Gastroesophageal sphincter (tissue), 4 donors: Measurements from ENCODE around the gene LRRC63. TPM values are rescaled to one million over a fixed set of nuclear protein-coding genes. Genes with fewer than 3 reads are reported as not detected.
A peak's percentile ranks its signal among the peaks of the same experiment; 100 is the strongest.

Source experiments
- ATAC-seq: fragments of 150-250 bp; one replicate; pipeline ENCODE4 v1.9.1; 2016; ENCODE audit warnings: mild to moderate bottlenecking, moderate library complexity
- H3K27ac ChIP-seq, 4 donors: fragments of 200-600 bp; sonication (generic) in 3 of 4; 1 replicate in 3 of 4; 2 replicates in 1 of 4; pipeline ENCODE4 v1.5.1; 2016 to 2019
- H3K27me3 ChIP-seq: fragments of 200-600 bp; sonication (generic); one replicate; pipeline ENCODE4 v1.5.1; 2019
- H3K36me3 ChIP-seq, 2 donors: fragments of 200-600 bp; sonication (generic); one replicate each; pipeline ENCODE4 v1.5.1; 2019; ENCODE audit warnings: control low read depth in 1 of 2
- H3K4me1 ChIP-seq, 3 donors: fragments of 200-600 bp; sonication (generic); 1 replicate in 2 of 3; 2 replicates in 1 of 3; pipeline ENCODE4 v1.5.1; 2016 to 2019; ENCODE audit warnings: control low read depth in 2 of 3
- H3K4me3 ChIP-seq, 2 donors: fragments of 200-600 bp; sonication (generic); one replicate each; pipeline ENCODE4 v1.5.1; 2019; ENCODE audit warnings: mild to moderate bottlenecking in 1 of 2, moderate library complexity in 1 of 2
- H3K9me3 ChIP-seq, 3 donors: fragments of 200-600 bp; sonication (generic); one replicate each; pipeline ENCODE4 v1.5.1; 2017 to 2019; ENCODE audit warnings: control low read depth in 2 of 3
- EP300 ChIP-seq: sonication (generic); formaldehyde crosslinking; IDR thresholded peaks from one replicate; pipeline ENCODE4 v1.6.1; 2017; ENCODE audit warnings: antibody characterized with exemption, mild to moderate bottlenecking
- POLR2A ChIP-seq, 2 donors: fragments of 450-650 bp; IDR thresholded peaks; one replicate each; pipeline ENCODE4 v1.6.1; 2017; ENCODE audit warnings: antibody characterized with exemption in 2 of 2, mild to moderate bottlenecking in 2 of 2, moderate library complexity in 1 of 2
- POLR2AphosphoS5 ChIP-seq: sonication (generic); formaldehyde crosslinking; IDR thresholded peaks from one replicate; pipeline ENCODE4 v1.6.1; 2017; ENCODE audit warnings: antibody characterized with exemption
- WGBS, 2 donors: methylation state at CpG; one replicate each; pipeline ENCODE4 v1.1.5; 2018; ENCODE audit warnings: low coverage in 1 of 2; 5-methylcytosine and 5-hydroxymethylcytosine counted together
- total RNA-seq, 4 donors: library from RNA; depleted of rRNA; stranded (reverse); fragments of >200 nt; gene quantifications; one replicate each; pipeline ENCODE4 v1.1.0, GENCODE V29; 2016
- TF ChIP-seq, protein P1 (sequence below), 4 experiments: fragments of 200-600 bp in 2 of 4; fragments of 450-650 bp in 2 of 4; sonication (generic) in 1 of 4; IDR thresholded peaks; one replicate each; pipeline ENCODE4 v1.5.1; 2017 to 2019; ENCODE audit warnings: antibody characterized with exemption in 4 of 4, mild to moderate bottlenecking in 2 of 4, moderate library complexity in 2 of 4

The LRRC63 gene
- total RNA-seq, 4 donors from 2014 or later: not detected

DNA sequence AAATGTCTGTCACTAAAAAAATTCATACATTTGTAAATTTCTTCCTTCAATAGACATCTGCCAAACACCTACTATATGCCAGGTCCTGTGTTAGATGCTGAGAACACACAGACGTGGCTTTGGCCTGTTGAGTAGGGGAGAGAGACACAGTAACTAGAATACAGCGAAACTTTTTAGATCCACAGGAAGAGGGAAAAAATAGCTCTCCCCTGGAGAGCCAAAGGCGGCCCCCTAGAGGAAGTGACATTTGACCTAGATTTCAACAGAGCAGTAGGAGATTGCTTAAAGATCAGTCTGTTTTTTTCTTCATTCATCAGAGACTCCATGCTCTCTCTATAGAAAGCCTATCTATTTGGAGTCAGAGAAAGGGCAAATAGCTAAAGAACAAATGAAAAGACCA, 41.0 kb upstream of the LRRC63 start:
- Histone ChIP-seq H3K4me1 (no peaks in the 10 kb centered on the region), H3K36me3 (no peaks in the 10 kb centered on the region), H3K9me3 (no peaks in the 10 kb centered on the region), H3K4me3 (no peak overlapping the region), H3K27me3 (peaks cover 19% of the 10 kb centered on the region), H3K27ac (no peak overlapping the region)
- 18 to 61% methylated on average over 3 of the region's 3 CpGs for WGBS, 2 donors
- TF ChIP-seq, protein P1, sequence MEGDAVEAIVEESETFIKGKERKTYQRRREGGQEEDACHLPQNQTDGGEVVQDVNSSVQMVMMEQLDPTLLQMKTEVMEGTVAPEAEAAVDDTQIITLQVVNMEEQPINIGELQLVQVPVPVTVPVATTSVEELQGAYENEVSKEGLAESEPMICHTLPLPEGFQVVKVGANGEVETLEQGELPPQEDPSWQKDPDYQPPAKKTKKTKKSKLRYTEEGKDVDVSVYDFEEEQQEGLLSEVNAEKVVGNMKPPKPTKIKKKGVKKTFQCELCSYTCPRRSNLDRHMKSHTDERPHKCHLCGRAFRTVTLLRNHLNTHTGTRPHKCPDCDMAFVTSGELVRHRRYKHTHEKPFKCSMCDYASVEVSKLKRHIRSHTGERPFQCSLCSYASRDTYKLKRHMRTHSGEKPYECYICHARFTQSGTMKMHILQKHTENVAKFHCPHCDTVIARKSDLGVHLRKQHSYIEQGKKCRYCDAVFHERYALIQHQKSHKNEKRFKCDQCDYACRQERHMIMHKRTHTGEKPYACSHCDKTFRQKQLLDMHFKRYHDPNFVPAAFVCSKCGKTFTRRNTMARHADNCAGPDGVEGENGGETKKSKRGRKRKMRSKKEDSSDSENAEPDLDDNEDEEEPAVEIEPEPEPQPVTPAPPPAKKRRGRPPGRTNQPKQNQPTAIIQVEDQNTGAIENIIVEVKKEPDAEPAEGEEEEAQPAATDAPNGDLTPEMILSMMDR (IDR thresholded peaks at IDR 0.05): no peak
- no peak for TF ChIP-seq POLR2A (IDR thresholded peaks at IDR 0.05)
- no peak for TF ChIP-seq POLR2AphosphoS5
- no peak for TF ChIP-seq EP300
- peak; percentile 11 for ATAC-seq

DNA sequence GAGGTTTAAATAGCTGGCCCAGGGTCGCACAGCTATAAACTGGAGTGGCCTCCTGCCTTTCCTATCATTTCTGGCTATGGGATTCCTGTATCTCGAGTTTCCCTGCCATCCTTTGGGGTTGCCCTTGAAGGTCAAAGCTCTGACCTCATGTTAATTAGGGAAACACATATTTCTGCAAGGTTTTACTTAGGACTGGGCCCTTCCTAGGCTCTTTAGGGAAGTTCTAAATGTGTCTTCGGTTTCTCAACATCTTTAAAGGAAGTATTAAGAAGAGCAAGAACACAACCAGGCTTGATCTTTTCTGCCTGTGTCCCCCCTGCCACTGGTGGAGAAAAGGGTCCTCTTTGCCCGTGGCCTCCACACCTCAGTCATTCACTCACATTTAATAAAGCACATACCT, 40.5 kb upstream of the LRRC63 start:
- ATAC-seq: no peak
- TF ChIP-seq, protein P1 (IDR thresholded peaks at IDR 0.05): no peak
- TF ChIP-seq POLR2A (IDR thresholded peaks at IDR 0.05): no peak
- no peak for TF ChIP-seq EP300
- no peak for TF ChIP-seq POLR2AphosphoS5
- 59 to 75% methylated on average over 2 to 3 of the region's 4 CpGs for WGBS, 2 donors

DNA sequence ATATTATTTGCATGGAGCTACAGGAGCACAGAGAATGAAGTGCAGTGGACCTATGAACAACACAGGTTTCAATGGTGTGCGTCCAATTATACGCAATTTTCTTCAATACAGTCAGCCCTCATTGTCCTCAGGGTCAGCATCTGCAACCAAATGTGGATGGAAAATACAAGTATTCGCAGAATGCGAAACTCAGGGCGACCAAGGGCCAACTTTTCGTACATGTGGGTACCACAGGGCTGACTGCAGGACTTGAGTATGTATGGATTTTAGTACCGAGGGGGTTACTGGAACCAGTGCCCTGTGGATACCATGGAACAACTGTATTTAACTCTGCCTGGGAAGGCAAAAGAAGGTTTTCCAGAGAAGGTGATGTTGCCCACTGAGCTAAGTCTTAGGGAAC, 40.0 kb upstream of the LRRC63 start:
- Histone ChIP-seq H3K4me3 (no peak overlapping the region), H3K27me3 (peaks cover 19% of the 10 kb centered on the region), H3K4me1 (no peaks in the 10 kb centered on the region), H3K36me3 (no peaks in the 10 kb centered on the region), H3K9me3 (no peaks in the 10 kb centered on the region), H3K27ac (no peak overlapping the region)
- ATAC-seq: no peak
- TF ChIP-seq EP300 (no peak), POLR2AphosphoS5 (no peak), POLR2A (IDR thresholded peaks at IDR 0.05) (no peak)
- TF ChIP-seq, protein P1 (IDR thresholded peaks at IDR 0.05): no peak
- 93 to 97% methylated on average over 6 to 7 of the region's 7 CpGs for WGBS, 2 donors

More for the DNA sequence above, 40.5 kb upstream of the LRRC63 start:
- Histone ChIP-seq H3K36me3 (no peaks in the 10 kb centered on the region), H3K4me3 (no peak overlapping the region), H3K27me3 (peaks cover 19% of the 10 kb centered on the region), H3K9me3 (no peaks in the 10 kb centered on the region), H3K4me1 (no peaks in the 10 kb centered on the region), H3K27ac (no peak overlapping the region)

DNA sequence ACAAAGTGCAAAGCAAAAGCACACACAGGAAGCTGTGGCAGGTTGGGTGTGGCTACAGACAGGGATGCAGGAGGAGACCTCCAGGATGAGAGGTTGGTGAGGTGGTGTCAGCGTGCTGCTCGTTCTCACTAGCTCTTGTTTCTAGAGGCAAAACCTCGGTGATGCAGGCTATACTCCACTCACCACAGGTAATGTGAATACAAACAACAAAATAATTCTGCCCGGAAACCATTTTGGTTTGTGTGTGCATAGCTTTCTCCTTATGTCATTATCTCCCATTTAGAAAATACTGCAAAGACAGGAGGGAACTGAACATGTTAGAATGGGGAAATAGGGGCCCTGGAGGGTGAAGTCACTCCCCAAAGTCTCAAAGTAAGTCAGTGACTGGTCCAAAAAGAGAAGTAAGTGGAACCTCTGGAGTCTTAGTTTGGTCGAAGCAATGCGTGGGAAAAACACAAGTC, 39.2 kb upstream of the LRRC63 start:
- H3K9me3 ChIP-seq: no peaks in the 10 kb centered on the region
- no peak overlapping the region for H3K4me3 ChIP-seq
- no peak for TF ChIP-seq POLR2A (IDR thresholded peaks at IDR 0.05)
- TF ChIP-seq, protein P1 (IDR thresholded peaks at IDR 0.05): no peak
- no peak for TF ChIP-seq EP300
- TF ChIP-seq POLR2AphosphoS5: no peak
- no peak for ATAC-seq
- H3K36me3 ChIP-seq: no peaks in the 10 kb centered on the region
- no peaks in the 10 kb centered on the region for H3K4me1 ChIP-seq
- no peak overlapping the region for H3K27ac ChIP-seq
- WGBS, 2 donors: 72 to 81% methylated on average over 5 to 6 of the region's 6 CpGs
- H3K27me3 ChIP-seq: peaks cover 13% of the 10 kb centered on the region

DNA sequence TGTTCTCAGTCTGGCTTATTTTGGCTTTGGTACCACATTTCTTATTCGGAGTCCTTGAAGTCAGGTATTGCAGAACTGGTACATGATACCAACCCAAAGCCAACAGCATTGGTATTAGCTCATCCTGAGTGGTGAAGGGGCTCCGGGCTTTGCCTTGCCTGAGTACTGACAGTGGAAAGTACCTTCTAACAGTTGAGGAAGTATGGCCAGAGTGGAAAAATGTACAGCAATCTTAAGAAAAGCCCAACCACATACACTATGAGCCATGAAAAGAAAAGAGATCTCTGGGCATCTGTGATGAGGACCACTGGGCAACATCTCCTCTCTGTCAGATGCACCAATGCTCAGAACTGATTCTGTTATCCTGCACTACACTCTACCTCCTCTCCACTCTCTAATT, 38.1 kb upstream of the LRRC63 start:
- 81% methylated on average over 2 of the region's 2 CpGs; no CpG with 5 or more reads in 1 of the 2 donors for WGBS, 2 donors
- Histone ChIP-seq H3K9me3 (no peaks in the 10 kb centered on the region), H3K4me3 (no peak overlapping the region), H3K36me3 (no peaks in the 10 kb centered on the region), H3K4me1 (no peaks in the 10 kb centered on the region), H3K27ac (no peak overlapping the region), H3K27me3 (peaks cover 13% of the 10 kb centered on the region)
- no peak for ATAC-seq
- TF ChIP-seq POLR2A (IDR thresholded peaks at IDR 0.05): no peak
- TF ChIP-seq EP300: no peak
- no peak for TF ChIP-seq POLR2AphosphoS5
- TF ChIP-seq, protein P1 (IDR thresholded peaks at IDR 0.05): no peak
